ENCODE data around the gene GPRC5C. TPM values are rescaled to one million over a fixed set of nuclear protein-coding genes. Genes with fewer than 3 reads are reported as not detected.

GPRC5C gene
- total and polyA plus RNA-seq, 2 of the 13 experiments (the other 11 are each of a cell fraction or from before 2014, with no cell fraction given): 85.6 to 300 TPM

GRCh38 chr17:74442670-74443515 lies 11.0 kb downstream of the GPRC5C start (continued):
- TF ChIP-seq ARID5B (CRISPR knock-in tag; IDR thresholded peaks at IDR 0.05) (peak; percentile 98), SIN3A (IDR thresholded peaks at IDR 0.05; ENCODE audit: borderline replicate concordance, low read depth, low read length) (peak; percentile 93), ZNF510 (CRISPR knock-in tag; IDR thresholded peaks at IDR 0.05; ENCODE audit: low read depth) (peak; percentile 77; the same call in 1 of the 2 replicates), NFE2L2 (IDR thresholded peaks at IDR 0.05; ENCODE audit: low read length) (no peak), MEF2D (CRISPR knock-in tag; IDR thresholded peaks at IDR 0.05) (peak; percentile 99), BCL6 (CRISPR knock-in tag; IDR thresholded peaks at IDR 0.05) (peak; percentile 82), TAF1 (CRISPR knock-in tag; IDR thresholded peaks at IDR 0.05) (peak; percentile 82), REPIN1 (CRISPR knock-in tag; IDR thresholded peaks at IDR 0.05; ENCODE audit: borderline replicate concordance, low read depth) (peak; percentile 88), ZNF101 (CRISPR knock-in tag; IDR thresholded peaks at IDR 0.05; ENCODE audit: borderline replicate concordance, low read depth) (no peak), E2F2 (CRISPR knock-in tag; IDR thresholded peaks at IDR 0.05; ENCODE audit: borderline replicate concordance) (0 out of 2 replicates have a peak, but pooled peaks have one; percentile 50), KDM4B (CRISPR knock-in tag; IDR thresholded peaks at IDR 0.05) (peak; percentile 89), ZNF430 (CRISPR knock-in tag; IDR thresholded peaks at IDR 0.05) (no peak), IRX3 (CRISPR knock-in tag; IDR thresholded peaks at IDR 0.05; ENCODE audit: borderline replicate concordance, low read depth) (peak; percentile 64; the same call in 1 of the 2 replicates), ZNF407 (CRISPR knock-in tag; IDR thresholded peaks at IDR 0.05; ENCODE audit: not compliant biosample characterization) (no peak), ZNF432 (CRISPR knock-in tag; IDR thresholded peaks at IDR 0.05; ENCODE audit: borderline replicate concordance) (no peak)

Measured in HepG2 (cell line).